Measurements from ENCODE around the gene GAK. TPM values are rescaled to one million over a fixed set of nuclear protein-coding genes. Genes with fewer than 3 reads are reported as not detected.

GAK gene
- polyA plus RNA-seq, 1 donor = 96.1 TPM

- no peak for DNase-seq
- H3K9me3 ChIP-seq (ENCODE audit: control insufficient read depth, low read depth, low read length) = no peaks in the 10 kb centered on the region
- H3K27ac ChIP-seq (ENCODE audit: low read length) = no peak overlapping the region
- H3K4me1 ChIP-seq (ENCODE audit: control insufficient read depth, insufficient read depth, low read length) = no peaks in the 10 kb centered on the region
- H3K27me3 ChIP-seq (ENCODE audit: control insufficient read depth, insufficient read depth, low read length) = no peaks in the 10 kb centered on the region
- peaks cover 39% of the 10 kb centered on the region for H3K36me3 ChIP-seq (ENCODE audit: control insufficient read depth, insufficient read depth, low read length)
- no peak overlapping the region for H3K4me3 ChIP-seq (ENCODE audit: low read length)
- 90% methylated on average over 2 of the region's 4 CpGs for WGBS (ENCODE audit: insufficient coverage, low lambda C conversion rate)
These were observed 18.9 kb downstream of the GAK start for GRCh38 chr4:913280-913618.

- DNase-seq = no peak
- H3K36me3 ChIP-seq (ENCODE audit: control insufficient read depth, insufficient read depth, low read length) = peaks cover 42% of the 10 kb centered on the region
- no peak overlapping the region for H3K4me3 ChIP-seq (ENCODE audit: low read length)
- no peaks in the 10 kb centered on the region for H3K27me3 ChIP-seq (ENCODE audit: control insufficient read depth, insufficient read depth, low read length)
- WGBS (ENCODE audit: insufficient coverage, low lambda C conversion rate) = no CpG with 5 or more reads among the region's 19 CpGs
- no peak overlapping the region for H3K27ac ChIP-seq (ENCODE audit: low read length)
- no peaks in the 10 kb centered on the region for H3K9me3 ChIP-seq (ENCODE audit: control insufficient read depth, low read depth, low read length)
- H3K4me1 ChIP-seq (ENCODE audit: control insufficient read depth, insufficient read depth, low read length) = no peaks in the 10 kb centered on the region
These were observed 19.4 kb downstream of the GAK start for GRCh38 chr4:912548-913279.

GRCh38 chr4:911871-912490 lies 20.1 kb downstream of the GAK start:
- no peak for DNase-seq
- H3K4me3 ChIP-seq (ENCODE audit: low read length) = no peak overlapping the region
- H3K4me1 ChIP-seq (ENCODE audit: control insufficient read depth, insufficient read depth, low read length) = no peaks in the 10 kb centered on the region
- peaks cover 43% of the 10 kb centered on the region for H3K36me3 ChIP-seq (ENCODE audit: control insufficient read depth, insufficient read depth, low read length)
- WGBS (ENCODE audit: insufficient coverage, low lambda C conversion rate) = no CpG with 5 or more reads among the region's 29 CpGs
- no peaks in the 10 kb centered on the region for H3K9me3 ChIP-seq (ENCODE audit: control insufficient read depth, low read depth, low read length)
- no peaks in the 10 kb centered on the region for H3K27me3 ChIP-seq (ENCODE audit: control insufficient read depth, insufficient read depth, low read length)
- H3K27ac ChIP-seq (ENCODE audit: low read length) = no peak overlapping the region

GRCh38 chr4:911221-911751 lies 20.8 kb downstream of the GAK start:
- Histone ChIP-seq H3K4me1 (ENCODE audit: control insufficient read depth, insufficient read depth, low read length) (no peaks in the 10 kb centered on the region), H3K9me3 (ENCODE audit: control insufficient read depth, low read depth, low read length) (no peaks in the 10 kb centered on the region), H3K27ac (ENCODE audit: low read length) (no peak overlapping the region), H3K36me3 (ENCODE audit: control insufficient read depth, insufficient read depth, low read length) (peaks cover 43% of the 10 kb centered on the region), H3K4me3 (ENCODE audit: low read length) (no peak overlapping the region), H3K27me3 (ENCODE audit: control insufficient read depth, insufficient read depth, low read length) (no peaks in the 10 kb centered on the region)
- DNase-seq = no peak
- WGBS (ENCODE audit: insufficient coverage, low lambda C conversion rate) = no CpG with 5 or more reads among the region's 23 CpGs

GRCh38 chr4:910366-911091 lies 21.6 kb downstream of the GAK start:
- Histone ChIP-seq H3K9me3 (ENCODE audit: control insufficient read depth, low read depth, low read length) (peaks cover 4% of the 10 kb centered on the region), H3K4me1 (ENCODE audit: control insufficient read depth, insufficient read depth, low read length) (no peaks in the 10 kb centered on the region), H3K4me3 (ENCODE audit: low read length) (no peak overlapping the region), H3K36me3 (ENCODE audit: control insufficient read depth, insufficient read depth, low read length) (peaks cover 47% of the 10 kb centered on the region), H3K27me3 (ENCODE audit: control insufficient read depth, insufficient read depth, low read length) (no peaks in the 10 kb centered on the region), H3K27ac (ENCODE audit: low read length) (no peak overlapping the region)
- WGBS (ENCODE audit: insufficient coverage, low lambda C conversion rate) = 100% methylated on average over 3 of the region's 26 CpGs
- no peak for DNase-seq

GRCh38 chr4:909821-910220 lies 22.3 kb downstream of the GAK start:
- WGBS (ENCODE audit: insufficient coverage, low lambda C conversion rate) = no CpG with 5 or more reads among the region's 12 CpGs

GRCh38 chr4:909131-909571 lies 23.0 kb downstream of the GAK start:
- Histone ChIP-seq H3K27me3 (ENCODE audit: control insufficient read depth, insufficient read depth, low read length) (no peaks in the 10 kb centered on the region), H3K27ac (ENCODE audit: low read length) (no peak overlapping the region), H3K36me3 (ENCODE audit: control insufficient read depth, insufficient read depth, low read length) (peaks cover 47% of the 10 kb centered on the region), H3K9me3 (ENCODE audit: control insufficient read depth, low read depth, low read length) (peaks cover 8% of the 10 kb centered on the region), H3K4me1 (ENCODE audit: control insufficient read depth, insufficient read depth, low read length) (no peaks in the 10 kb centered on the region), H3K4me3 (ENCODE audit: low read length) (no peak overlapping the region)
- no peak for DNase-seq
- WGBS (ENCODE audit: insufficient coverage, low lambda C conversion rate) = 100% methylated on average over 3 of the region's 26 CpGs

More at GRCh38 chr4:909821-910220, 22.3 kb downstream of the GAK start:
- H3K4me1 ChIP-seq (ENCODE audit: control insufficient read depth, insufficient read depth, low read length) = no peaks in the 10 kb centered on the region
- H3K9me3 ChIP-seq (ENCODE audit: control insufficient read depth, low read depth, low read length) = peaks cover 8% of the 10 kb centered on the region
- peaks cover 47% of the 10 kb centered on the region for H3K36me3 ChIP-seq (ENCODE audit: control insufficient read depth, insufficient read depth, low read length)
- H3K4me3 ChIP-seq (ENCODE audit: low read length) = no peak overlapping the region
- H3K27me3 ChIP-seq (ENCODE audit: control insufficient read depth, insufficient read depth, low read length) = no peaks in the 10 kb centered on the region
- H3K27ac ChIP-seq (ENCODE audit: low read length) = no peak overlapping the region
- no peak for DNase-seq

GRCh38 chr4:907691-908425 lies 24.3 kb downstream of the GAK start:
- no peaks in the 10 kb centered on the region for H3K4me1 ChIP-seq (ENCODE audit: control insufficient read depth, insufficient read depth, low read length)
- no CpG with 5 or more reads among the region's 35 CpGs for WGBS (ENCODE audit: insufficient coverage, low lambda C conversion rate)
- no peak overlapping the region for H3K4me3 ChIP-seq (ENCODE audit: low read length)
- peaks cover 51% of the 10 kb centered on the region for H3K36me3 ChIP-seq (ENCODE audit: control insufficient read depth, insufficient read depth, low read length)
- no peak for DNase-seq
- no peaks in the 10 kb centered on the region for H3K27me3 ChIP-seq (ENCODE audit: control insufficient read depth, insufficient read depth, low read length)
- peaks cover 8% of the 10 kb centered on the region for H3K9me3 ChIP-seq (ENCODE audit: control insufficient read depth, low read depth, low read length)
- no peak overlapping the region for H3K27ac ChIP-seq (ENCODE audit: low read length)

GRCh38 chr4:907103-907400 lies 25.1 kb downstream of the GAK start:
- peaks cover 8% of the 10 kb centered on the region for H3K9me3 ChIP-seq (ENCODE audit: control insufficient read depth, low read depth, low read length)
- H3K27ac ChIP-seq (ENCODE audit: low read length) = no peak overlapping the region
- no peak overlapping the region for H3K4me3 ChIP-seq (ENCODE audit: low read length)
- DNase-seq = no peak
- WGBS (ENCODE audit: insufficient coverage, low lambda C conversion rate) = no CpG with 5 or more reads among the region's 7 CpGs
- H3K36me3 ChIP-seq (ENCODE audit: control insufficient read depth, insufficient read depth, low read length) = peaks cover 44% of the 10 kb centered on the region
- no peaks in the 10 kb centered on the region for H3K27me3 ChIP-seq (ENCODE audit: control insufficient read depth, insufficient read depth, low read length)
- no peaks in the 10 kb centered on the region for H3K4me1 ChIP-seq (ENCODE audit: control insufficient read depth, insufficient read depth, low read length)
